Ishikawa (cell line): ENCODE data around the gene MRRF.

Source experiments
- CREB1 ChIP-seq: IDR thresholded peaks from 2 replicates; pipeline ENCODE4 v1.6.1; 2012; ENCODE audit warnings: low read depth
- EP300 ChIP-seq: IDR thresholded peaks from 2 replicates; pipeline ENCODE4 v1.6.1; 2012; ENCODE audit warnings: borderline replicate concordance
- FOXM1 ChIP-seq: IDR thresholded peaks from 2 replicates; pipeline ENCODE4 v1.6.1; 2012; ENCODE audit warnings: low read depth, borderline replicate concordance
- RAD21 ChIP-seq: IDR thresholded peaks from 2 replicates; pipeline ENCODE4 v1.6.1; 2012; ENCODE audit warnings: low read depth
- TAF1 ChIP-seq: IDR thresholded peaks from 2 replicates; pipeline ENCODE4 v1.6.1; 2012; ENCODE audit warnings: low read depth, mild to moderate bottlenecking
- TCF12 ChIP-seq: IDR thresholded peaks from 2 replicates; pipeline ENCODE4 v1.6.1; 2012; ENCODE audit warnings: low read depth
- TEAD4 ChIP-seq: IDR thresholded peaks from 2 replicates; pipeline ENCODE4 v1.6.1; 2012
- YY1 ChIP-seq: IDR thresholded peaks from 2 replicates; pipeline ENCODE4 v1.6.1; 2012; ENCODE audit warnings: low read depth
- ZBTB7A ChIP-seq: IDR thresholded peaks from 2 replicates; pipeline ENCODE4 v1.6.1; 2012; ENCODE audit warnings: low read depth
- TF ChIP-seq, protein P1 (sequence below): IDR thresholded peaks from 2 replicates; pipeline ENCODE4 v1.6.1; 2012; ENCODE audit warnings: low read depth, mild to moderate bottlenecking
- TF ChIP-seq, protein P2 (sequence below): IDR thresholded peaks from 2 replicates; pipeline ENCODE4 v1.6.1; 2012

DNA sequence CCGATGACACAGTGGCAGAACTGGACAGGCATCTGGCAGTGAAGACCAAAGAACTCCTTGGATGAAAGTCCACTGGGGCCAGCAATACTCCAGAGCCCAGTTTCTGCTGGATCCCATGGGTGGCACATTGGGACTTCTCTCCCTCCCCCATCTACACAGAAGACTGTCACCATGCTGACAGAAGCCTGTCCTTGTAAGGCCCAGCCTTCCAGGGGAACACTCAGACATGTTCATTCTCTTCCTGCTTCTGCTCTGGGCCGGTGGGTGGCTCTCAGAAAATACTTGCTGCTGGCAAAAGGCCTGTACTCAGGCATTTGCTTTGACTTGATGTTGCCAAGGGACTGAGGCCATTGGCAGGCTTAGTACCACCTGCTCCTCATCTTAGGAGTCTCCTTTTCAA lies 57.9 kb downstream of the MRRF start:
- TF ChIP-seq CREB1 (no peak), RAD21 (no peak), YY1 (no peak), TAF1 (no peak), EP300 (no peak), FOXM1 (no peak), TEAD4 (no peak), ZBTB7A (no peak), TCF12 (no peak)
- TF ChIP-seq, protein P1, sequence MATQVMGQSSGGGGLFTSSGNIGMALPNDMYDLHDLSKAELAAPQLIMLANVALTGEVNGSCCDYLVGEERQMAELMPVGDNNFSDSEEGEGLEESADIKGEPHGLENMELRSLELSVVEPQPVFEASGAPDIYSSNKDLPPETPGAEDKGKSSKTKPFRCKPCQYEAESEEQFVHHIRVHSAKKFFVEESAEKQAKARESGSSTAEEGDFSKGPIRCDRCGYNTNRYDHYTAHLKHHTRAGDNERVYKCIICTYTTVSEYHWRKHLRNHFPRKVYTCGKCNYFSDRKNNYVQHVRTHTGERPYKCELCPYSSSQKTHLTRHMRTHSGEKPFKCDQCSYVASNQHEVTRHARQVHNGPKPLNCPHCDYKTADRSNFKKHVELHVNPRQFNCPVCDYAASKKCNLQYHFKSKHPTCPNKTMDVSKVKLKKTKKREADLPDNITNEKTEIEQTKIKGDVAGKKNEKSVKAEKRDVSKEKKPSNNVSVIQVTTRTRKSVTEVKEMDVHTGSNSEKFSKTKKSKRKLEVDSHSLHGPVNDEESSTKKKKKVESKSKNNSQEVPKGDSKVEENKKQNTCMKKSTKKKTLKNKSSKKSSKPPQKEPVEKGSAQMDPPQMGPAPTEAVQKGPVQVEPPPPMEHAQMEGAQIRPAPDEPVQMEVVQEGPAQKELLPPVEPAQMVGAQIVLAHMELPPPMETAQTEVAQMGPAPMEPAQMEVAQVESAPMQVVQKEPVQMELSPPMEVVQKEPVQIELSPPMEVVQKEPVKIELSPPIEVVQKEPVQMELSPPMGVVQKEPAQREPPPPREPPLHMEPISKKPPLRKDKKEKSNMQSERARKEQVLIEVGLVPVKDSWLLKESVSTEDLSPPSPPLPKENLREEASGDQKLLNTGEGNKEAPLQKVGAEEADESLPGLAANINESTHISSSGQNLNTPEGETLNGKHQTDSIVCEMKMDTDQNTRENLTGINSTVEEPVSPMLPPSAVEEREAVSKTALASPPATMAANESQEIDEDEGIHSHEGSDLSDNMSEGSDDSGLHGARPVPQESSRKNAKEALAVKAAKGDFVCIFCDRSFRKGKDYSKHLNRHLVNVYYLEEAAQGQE: no peak
- TF ChIP-seq, protein P2, sequence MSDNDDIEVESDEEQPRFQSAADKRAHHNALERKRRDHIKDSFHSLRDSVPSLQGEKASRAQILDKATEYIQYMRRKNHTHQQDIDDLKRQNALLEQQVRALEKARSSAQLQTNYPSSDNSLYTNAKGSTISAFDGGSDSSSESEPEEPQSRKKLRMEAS: no peak
